NK-92 treated with Interleukin-12 subunit alpha and Interleukin-12 subunit beta, amount 100 ng/mL, for 24 hours (cell line): ENCODE data around the gene ITPK1.

Experiments
- DNase-seq: peaks from one replicate; lab custom pipeline; 2025; lab: John Stamatoyannopoulos, UW

Gene ITPK1

DNA sequence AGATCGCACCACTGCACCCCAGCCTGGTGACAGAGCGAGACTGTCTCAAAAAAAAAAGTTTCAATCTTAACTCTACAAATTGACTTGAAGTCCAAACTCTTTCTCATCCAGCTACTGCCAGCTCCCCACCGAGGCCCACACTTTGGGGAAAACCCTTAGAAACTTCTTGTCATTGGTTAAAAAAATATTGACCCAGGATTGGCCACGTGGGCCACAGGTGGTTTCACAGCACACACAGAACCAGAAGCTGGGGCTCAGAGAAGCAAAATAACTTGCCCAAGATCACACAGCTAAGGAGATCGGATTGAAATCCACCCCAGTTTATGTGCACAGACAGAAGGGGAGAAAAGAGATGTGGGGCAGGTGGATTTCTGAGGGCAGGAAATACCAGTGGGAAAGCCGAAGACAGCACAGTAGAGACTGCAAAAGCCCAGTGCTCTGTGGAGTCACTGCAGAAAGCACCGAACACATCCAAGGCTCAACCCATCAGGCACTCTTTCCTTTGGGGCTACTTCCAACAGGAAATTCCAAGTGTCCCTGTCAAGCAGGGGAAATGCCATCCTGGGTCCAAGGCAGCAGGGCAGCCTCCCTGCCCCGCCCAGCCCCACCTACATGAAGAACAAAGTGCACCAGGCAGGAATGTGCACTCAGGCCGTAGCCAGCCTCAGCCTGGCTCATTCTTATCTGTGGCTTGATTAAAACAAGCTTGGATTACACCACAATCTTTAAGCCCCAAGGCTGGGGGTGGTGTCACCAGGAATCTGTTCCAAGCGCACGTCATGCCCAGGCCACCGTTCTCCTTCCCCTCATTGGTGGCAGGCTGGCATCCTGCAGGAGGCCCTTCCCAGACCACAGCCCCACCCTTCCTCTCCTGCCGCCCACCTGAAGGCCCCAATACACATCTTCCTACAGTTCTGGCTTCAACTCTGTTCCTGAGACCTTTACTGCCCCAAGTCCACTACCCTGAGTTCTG is 72.5 kb downstream of the ITPK1 start:
- DNase-seq, result no peak

DNA sequence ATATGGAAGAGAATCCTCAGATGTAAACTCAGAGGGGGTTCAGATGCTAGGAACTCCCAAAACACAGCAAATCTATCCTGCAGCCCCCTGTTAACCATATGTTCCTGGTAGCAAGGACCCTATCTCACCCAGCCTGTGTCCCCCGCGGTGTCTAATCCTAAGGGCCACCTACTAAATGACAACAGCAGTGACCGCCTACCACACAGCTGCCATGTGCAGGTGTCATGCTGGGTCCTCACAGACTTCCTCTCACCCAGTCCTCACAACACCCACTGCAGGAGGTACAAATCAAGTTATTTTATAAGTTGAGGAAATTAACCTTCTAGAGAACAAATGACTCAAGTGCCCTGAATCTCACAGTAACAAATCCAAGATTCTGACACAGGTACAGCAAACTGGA is 73.9 kb downstream of the ITPK1 start:
- no peak for DNase-seq

GRCh38 chr14:93040982-93041381 is 74.7 kb downstream of the ITPK1 start:
- DNase-seq, result no peak

DNA sequence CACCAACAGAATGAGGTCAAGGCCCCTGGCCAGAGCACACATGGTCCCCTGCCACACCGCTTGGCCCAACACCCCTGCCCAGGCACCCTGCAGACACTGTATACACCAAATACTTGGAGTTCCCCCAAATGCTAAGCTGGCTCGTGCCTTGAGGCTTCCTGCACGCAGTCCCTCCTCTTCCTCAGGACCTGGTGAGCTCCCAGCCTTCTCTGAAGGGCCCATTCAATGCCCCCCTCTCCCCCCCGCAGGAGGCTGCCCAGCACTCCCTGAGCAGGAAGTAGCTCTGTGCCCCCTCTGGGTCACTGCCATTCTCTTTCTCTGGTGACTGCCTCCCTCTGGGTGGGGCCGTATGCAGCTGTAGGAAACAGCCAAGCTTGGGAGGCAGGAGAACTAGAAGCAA is 75.3 kb downstream of the ITPK1 start:
- DNase-seq, result no peak

DNA sequence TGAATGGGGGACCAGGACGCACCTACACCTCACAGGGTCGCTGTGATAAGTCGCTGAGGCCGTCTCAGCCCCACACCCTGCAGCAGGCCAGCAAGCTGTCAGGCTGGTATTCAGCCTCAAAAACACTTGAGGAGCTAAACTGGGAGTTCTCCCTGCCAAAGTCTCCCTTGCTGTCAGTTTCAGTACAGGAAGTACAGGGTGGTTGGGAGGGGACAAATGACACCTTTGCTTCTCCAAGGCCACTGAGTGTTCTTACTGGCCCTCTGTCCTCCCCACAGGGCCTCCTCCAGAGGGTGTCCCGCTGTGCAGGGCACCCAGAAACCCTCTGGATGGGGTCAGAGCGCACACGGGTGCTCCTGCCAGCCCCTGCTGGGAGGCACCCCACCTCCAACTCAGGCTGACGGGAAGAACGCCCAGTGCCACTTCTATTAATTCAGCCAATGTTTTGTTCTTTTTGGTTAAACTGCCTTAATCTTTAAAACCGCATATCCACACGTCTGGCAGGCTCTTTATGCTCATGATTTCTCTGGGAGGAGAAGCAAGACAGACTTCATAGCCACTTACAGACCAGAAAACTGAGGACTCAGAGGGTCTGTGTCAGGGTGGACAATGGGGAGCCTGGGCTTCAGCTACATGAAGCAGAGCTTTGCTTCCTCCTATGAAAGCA is 75.9 kb downstream of the ITPK1 start:
- DNase-seq, result no peak

DNA sequence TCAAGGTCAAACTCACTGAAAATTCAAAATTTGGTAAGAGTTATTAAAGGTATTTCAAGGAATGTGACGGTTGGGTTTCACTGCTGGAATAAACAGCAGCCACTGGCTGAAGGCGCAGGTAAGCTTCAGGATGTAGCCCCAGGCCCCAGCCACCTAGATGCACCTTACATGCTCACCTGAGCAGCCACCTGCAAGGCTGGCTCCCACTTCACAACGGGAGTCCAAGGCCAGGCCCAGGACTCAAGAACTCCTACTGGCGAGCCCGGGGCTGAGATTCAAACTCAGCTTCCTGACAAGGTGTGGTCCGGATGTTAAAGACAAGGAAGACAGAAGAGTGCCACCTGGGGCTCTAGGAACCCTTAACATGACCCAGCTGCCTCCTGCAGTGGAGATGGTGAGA is 78.4 kb downstream of the ITPK1 start:
- no peak for DNase-seq

DNA sequence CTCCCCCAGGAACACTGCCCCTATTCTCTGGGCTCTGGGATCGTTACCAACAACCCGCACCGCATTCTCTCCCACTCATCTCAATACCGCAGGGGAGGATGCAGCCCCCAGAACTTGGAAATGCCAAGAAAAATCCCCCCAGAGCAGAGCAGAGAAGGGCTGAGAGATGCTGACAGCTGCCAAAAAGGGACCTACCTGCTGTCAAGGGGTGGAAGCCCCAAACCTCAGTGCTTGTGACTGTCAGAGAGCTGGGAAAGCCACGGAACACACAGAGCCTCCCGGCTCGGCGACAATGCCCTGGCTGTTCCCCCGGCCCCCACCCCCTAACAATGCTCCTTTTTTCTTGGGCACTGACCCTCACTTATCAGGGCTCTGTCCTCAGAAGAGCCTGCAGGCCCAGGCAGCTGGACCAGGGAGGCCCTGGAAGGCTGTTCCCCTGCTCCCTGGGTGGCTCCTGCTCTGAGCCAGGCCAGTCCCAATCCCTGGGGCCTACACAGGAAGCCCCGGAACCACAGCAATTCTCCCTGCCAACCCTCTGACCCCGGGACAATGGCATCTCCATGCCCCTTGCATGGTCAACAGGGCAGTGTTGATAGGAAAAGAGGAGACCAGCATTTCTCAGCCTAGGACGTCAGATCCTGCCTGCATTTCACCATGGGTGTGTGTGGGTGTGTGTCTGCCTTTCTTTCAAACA is 78.9 kb downstream of the ITPK1 start:
- DNase-seq, result no peak

DNA sequence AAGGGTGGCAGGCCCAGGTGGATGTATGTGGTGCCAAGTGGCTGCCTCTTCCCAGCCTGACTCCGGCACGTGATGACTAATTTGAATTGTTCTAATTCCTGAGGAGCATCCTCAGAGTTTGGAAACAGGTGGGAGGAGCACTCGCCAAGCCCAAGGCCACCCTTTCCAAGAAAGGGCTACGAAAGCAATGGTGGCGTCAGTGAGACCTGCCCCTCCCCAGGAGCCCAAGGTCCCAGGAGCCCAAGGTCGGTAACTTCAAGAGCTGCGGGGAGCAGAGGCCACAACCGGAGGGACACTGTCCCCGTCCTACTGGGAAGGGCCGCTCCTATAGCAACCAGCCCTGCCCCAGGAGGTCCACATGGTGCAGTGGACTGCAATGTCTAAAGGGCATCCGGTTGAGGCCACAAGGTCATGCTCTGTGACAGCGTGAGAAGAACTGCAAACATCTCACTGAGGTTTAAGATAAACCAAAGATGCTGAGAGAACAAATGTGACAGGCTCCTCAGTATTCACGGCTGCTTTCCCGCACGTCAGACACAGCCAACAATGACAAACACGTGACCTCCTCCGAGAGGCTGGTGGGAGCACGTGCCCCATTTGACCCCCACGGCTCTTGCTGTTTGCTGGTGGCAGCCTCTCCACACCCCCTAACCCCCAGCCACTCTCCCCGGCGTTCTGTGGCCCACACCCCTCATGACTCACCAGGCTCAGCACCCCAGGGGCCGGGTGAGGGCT is 79.6 kb downstream of the ITPK1 start:
- DNase-seq, result no peak

DNA sequence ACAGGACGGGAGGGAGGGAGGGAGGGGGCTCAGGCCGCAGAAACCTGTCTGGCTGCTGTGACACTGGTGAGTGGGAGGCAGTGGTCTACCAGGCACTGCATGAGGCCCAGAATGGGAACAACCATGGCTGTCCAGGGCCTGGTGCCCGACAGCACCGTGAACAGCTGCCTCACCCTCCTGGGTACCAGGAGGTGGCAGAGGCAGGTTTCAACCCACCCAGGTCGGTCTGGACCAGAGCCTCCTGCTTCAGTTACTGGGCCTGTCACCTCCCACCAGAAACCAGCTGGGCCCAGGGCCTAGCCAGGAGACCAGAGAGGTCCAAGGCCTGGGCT is 80.2 kb downstream of the ITPK1 start:
- no peak for DNase-seq

DNA sequence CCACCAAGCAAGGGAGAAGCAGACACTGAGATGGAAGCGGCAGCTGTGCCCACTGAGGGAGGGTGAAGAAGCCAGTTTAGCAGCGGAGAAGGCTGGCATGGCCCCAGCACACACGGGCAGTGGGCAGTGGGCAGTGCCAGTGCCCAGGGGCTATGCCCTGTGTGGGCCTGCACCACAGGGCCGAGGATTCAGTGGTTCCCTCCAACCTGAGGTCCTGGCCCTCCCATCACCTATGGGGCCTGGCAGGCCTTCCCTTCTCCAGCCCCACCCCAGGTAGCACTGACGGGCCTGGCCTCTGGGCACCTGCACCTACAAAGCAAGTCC is 81.1 kb downstream of the ITPK1 start:
- no peak for DNase-seq

GRCh38 chr14:93033983-93034670 is 81.6 kb downstream of the ITPK1 start:
- DNase-seq, result peak; percentile 52

- no peak for DNase-seq
These were observed 82.4 kb downstream of the ITPK1 start for GRCh38 chr14:93033084-93033982.

GRCh38 chr14:93032421-93032936 is 83.2 kb downstream of the ITPK1 start:
- DNase-seq, result no peak

- DNase-seq, result no peak
These were observed 84.0 kb downstream of the ITPK1 start for GRCh38 chr14:93031505-93032315.

- DNase-seq, result no peak
These were observed 85.0 kb downstream of the ITPK1 start for GRCh38 chr14:93030761-93031160.

- DNase-seq, result no peak
These were observed 85.7 kb downstream of the ITPK1 start for GRCh38 chr14:93029911-93030508.

DNA sequence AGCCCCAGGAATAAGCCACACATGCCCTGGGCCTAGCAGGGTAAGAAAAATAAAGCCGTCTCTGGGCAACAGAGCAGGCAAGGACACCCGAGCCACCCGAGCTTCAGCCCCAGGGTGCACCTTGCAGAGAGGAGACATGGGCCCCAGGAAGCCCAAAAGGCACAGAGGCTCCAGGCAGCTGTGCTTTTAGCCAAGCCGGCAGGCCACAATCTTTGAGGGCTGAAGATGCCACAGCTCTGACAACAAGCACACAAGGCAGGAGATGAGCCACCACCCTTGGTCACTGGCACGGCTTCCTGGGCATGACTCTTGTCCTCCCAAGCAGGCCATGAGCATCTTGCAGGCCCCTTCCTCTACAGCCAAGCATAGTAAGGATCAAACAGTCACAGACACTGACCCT is 86.3 kb downstream of the ITPK1 start:
- DNase-seq, result no peak

DNA sequence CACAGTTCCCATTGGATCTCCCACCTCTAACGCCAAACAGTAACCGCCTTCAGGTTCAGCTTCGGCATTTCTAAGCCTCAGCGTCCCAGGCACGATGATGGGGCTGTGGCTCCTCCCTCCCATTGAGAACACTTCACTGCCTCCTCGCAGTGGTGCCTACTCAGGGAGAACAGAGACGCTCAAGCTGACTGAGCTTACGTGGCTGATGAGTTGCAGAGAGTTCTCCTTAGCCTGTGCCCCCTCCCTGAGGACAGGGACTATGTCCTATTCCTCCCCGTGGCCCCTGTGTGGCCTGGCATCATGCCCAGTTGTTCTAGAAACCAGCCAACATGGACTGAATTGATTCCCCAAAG is 87.0 kb downstream of the ITPK1 start:
- DNase-seq, result no peak
